ENCODE results near the gene IPCEF1.
A peak's percentile ranks its signal among the peaks of the same experiment; 100 is the strongest.
"Not testable (repeated sequence)": the region's sequence is repeated elsewhere in the genome, so short reads cannot be mapped to it uniquely, and the experiment has no call there.

The IPCEF1 gene

GRCh38 chr6:154371281-154371680 is 14.7 kb upstream of the IPCEF1 start:
- DNase-seq: no peak

- DNase-seq: peak in 1 of 2 donors; percentile 64
Observed at GRCh38 chr6:154370545-154370944, 13.9 kb upstream of the IPCEF1 start.

DNA sequence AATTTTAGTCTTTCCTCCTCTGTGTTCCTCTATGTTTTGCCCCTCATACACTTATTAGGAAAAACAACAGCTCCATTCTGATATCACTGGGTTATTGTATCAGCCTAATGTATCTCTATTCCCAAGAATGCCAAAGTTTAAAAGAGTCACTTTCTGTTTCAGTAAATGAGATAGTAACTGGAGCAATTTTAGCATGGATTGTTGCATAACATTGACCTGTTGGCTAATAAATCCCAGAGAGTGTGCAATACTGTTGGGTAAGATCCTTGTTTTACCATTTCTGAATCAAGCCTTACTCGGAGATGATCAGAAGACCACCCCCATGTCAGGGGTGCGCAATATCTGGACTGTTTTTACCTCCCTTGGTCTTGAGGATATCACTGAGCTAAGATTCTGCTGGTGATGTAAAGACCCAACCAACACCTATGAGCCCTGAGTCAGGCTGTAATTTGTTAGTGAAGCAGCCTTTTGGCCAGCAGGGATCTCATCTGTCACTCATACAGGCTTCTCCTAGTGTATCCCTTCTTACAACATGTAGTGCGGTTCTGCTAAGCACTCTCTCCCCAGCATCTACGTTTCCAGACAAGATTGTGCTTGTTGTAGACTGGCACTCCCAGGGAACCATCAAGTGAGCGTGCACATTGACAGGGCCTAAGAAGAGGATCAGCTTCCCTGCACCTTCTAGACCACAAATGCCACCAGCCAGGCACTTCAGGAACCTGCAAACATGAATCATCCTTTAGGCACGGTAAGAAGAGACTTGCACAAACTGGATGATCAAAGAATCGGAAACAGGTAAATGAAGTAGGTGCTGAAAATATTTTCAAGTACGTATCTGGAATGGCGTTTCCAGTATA is 11.5 kb upstream of the IPCEF1 start:
- no peak for DNase-seq

- DNase-seq: no peak
Observed at GRCh38 chr6:154367336-154367735, 10.7 kb upstream of the IPCEF1 start.

DNA sequence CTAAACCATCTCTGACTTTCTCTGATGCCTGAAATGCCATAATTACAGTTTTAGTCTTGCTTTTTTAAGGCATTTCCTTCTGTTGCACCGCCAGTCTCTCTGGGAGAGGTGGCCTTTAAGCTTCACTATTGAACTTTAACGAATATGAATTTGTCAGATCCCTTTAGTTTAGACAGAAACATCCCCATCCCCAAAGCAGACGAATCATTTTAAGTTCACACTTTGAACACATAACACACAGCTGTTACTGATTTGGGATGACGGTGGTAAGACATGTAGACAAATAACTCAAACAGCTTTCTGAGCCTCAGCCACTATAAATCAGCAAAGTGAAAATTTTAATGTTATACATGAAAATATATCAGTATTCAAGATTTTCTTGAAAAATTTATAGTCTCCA is 7.2 kb upstream of the IPCEF1 start:
- no peak for DNase-seq

DNA sequence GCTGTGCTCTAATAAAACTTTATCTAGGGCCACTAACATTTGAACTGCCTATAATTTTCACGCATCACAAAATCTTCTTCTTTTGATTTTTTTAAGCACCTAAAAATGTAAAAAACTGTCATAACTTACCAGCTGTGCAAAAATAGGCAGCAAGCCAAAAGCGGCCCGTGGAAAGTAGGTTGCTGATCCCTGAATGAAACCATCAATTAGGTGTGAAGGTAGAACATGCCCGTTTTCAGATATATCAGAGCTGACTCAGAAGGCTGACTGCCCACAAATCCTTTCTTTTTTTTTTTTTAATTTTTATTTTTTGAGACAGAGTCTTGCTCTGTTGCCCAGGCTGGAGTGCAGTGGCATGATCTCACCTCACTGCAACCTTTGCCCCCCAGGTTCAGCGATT is 4.9 kb upstream of the IPCEF1 start:
- no peak for DNase-seq

DNA sequence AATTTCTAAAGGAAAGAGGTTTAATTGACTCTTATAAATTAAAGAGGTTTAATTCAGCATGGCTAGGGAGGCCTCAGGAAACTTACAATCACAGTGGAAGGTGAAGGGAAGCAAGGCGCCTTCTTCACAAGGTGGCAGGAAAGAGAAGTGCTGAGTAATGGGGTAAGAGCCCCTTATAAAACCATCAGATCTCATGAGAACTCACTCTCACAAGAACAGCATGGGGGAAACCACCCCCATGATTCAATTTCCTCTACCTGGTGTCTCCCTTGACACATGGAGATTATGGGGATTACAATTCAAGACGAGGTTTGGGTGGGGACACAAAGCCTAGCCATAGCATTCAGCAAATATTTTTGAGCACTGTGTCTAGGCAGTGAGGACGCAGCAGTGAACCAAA is 3.9 kb upstream of the IPCEF1 start:
- DNase-seq: peak in 1 of 2 donors; percentile 32

GRCh38 chr6:154359679-154360078 is 3.1 kb upstream of the IPCEF1 start:
- DNase-seq: no peak

DNA sequence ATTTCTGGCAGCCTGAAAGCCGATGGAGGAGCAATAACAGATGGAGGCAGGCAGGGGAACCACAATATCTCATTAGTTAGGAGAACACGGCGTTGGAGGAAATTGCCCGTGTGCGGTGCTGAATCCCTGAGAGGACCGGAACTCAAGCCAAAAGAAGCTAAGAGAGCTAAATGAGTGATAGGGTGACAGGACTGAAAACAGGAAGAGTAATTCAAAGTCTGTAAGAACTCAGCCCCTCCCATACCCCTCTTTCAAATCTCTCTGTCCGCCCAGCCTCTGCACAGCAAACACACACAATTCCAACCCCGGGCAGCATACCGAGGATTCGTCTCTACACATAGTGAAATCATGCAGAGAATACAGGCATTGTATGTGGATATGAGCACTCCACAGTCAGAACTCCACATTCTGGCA is 2.6 kb upstream of the IPCEF1 start:
- DNase-seq: peak in 1 of 2 donors; percentile 35

DNA sequence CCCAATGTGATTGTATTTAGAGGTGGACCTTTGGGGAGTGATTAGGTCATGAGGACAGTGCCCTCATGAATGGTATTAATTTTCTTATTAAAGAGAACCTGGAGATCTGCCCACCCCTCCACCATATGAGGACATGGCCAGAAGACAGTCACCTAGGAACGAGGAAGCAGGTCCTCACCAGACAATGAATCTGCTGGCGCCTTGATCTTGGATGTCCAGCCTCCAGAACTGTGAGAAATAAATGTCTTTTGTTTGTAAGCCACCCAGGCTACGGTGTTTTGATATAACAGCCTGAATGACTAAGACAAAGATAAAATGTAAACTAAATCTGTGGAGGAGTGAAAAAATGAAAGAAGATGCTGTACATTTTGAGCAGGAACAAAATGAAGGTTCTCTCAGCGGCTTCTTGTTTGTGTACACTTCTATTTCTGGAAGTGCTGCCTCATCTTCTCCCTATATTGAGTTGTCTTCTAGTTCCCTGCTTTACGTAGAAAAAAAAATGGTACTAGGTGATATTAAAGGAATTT is 1.5 kb upstream of the IPCEF1 start:
- no peak for DNase-seq

DNA sequence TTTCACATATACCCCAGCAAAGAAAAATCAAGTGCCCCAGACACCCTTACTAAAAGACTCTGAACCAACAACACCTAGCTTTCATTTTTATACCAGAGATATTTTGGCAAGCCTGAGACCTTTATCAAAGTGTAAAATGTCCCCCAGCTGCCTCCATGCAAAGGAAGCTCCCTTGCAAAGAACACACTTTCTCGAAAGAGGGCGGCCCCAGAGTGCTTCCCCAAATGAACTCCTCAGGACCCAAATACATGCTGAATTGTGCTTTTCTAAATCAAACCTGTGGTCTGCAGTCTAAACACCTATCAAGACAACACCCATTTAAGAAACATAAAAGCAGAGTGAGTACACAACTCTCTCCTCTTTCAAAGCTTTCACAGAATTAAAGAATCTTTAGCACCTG is 490 bp downstream of the IPCEF1 start:
- no peak for DNase-seq

- DNase-seq: no peak
Observed at GRCh38 chr6:154354265-154354777, 2.3 kb downstream of the IPCEF1 start.

- no peak for DNase-seq
Observed at GRCh38 chr6:154353626-154354025, 3.0 kb downstream of the IPCEF1 start.

DNA sequence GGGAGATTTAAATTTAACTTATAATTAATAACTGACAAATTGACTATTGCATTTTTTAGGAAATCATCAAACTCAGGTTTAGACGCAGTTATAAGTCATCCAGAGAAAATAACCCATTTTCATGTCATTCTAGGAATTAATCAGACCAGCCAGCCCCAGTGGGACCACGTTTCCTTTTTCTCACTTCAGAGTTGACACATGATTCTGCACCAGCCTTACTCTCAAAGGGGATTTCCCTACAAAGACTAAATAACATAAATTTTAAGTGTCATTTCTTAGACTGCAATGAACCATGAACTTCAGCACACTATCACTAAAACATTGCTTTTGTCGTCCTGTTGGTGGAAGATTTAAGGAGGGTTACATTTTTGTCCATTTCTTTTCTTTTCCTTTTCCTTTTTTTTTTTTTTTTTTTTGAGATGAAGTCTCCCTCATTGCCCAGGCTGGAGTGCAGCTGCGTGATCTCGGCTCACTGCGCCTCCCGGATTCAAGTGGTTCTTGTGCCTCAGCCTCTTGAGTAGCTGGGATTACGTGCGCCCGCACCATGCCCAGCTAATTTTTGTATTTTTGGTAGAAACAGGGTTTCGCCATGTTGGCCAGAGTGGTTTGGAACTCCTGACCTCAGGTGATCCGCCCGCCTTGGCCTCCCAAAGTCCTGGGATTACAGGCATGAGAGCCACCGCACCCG is 3.6 kb downstream of the IPCEF1 start:
- peak in 1 of 2 donors; percentile 87 for DNase-seq

DNA sequence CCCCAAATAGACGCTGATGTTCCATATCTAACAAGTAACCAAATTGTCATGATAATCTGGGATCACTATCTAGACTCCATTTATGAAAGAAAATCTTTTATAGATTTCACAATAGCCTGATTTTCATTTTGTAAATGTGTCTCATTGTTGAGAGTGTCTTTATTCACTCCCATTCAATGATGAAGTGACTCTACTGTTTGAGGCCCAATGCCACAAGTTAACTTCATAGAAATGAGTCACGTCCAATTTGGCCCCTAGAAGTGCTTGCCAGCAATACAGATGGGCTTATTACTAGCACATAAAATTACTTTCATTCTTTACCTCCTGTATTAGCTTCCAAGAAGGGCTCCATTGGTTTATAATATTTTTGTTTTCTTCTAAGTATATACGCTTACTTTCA is 6.3 kb downstream of the IPCEF1 start:
- DNase-seq: no peak

DNA sequence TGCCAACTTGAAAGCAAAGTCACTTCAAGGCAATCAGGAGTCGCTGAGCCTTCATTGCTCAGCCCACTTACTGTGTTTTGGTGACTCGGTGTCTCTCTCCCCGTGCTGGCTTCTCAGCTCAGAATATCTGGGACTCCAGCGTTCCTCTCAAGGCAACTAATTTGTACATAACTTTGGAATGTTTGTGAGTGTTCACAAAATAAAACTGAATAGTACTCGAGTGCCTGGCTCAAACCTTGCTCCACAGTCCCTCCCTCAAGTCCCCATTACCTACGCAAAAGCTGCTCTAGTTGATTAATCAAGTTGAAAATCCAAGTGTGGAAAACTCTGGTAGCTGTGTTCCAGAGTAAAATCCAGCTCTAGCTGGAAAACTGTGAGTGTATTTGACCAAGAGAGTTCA is 8.6 kb downstream of the IPCEF1 start:
- no peak for DNase-seq

DNA sequence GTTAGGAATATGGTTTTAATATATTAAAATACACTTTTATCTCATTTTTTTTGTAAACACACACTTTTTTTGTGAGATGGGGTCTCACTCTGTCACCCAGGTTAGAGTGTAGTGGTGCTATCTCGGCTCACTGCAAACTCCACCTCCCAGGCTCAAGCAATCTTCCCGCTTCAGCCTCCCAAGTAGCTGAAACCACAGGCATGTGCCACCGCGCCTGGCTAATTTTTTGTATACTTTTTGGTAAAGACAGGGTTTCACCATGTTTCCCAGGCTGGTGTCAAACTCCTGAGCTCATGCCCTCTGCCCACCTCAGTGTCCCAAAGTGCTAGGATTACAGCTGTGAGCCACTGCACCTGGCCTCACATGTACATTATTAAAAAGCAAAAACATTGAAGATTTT is 10.8 kb downstream of the IPCEF1 start:
- DNase-seq: no peak

DNA sequence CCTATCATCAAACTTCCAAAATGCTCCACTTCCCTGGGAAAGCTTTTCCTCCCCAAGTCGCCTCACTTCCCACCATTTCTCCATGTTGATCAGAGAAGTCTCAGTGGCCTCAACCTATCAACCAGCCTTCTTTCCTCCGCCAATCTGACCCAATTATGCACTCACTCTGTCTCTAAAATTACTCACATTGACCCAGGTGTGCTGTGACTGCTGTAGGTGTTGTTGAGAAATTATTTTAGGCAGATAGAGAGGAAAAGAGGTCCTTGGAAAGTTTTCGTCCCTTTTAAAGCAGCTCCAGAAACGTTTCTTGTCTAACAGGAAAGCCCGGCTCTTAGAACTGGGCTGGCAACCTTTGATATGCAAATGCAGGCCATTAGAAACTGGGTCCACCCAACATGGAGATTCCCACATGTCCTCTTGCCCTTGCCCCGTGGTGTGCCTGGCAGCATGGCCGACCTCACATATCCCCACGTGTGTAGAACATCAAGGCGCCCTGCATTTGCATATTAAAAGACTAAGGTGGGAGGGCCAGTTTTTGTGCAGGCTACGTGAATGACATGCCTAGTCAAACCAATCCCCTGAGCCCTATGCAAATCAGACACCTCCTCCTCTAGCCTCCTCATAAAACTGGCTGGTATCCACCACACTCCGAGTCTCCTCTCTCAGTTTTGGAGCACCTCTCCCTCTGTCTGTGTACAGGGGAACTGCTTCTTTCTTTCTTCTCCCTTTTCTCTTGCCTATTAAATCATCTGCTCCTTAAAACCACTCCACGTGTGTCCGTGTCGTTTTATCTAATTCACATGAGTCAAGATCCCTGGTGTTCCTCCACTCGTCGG is 12.9 kb downstream of the IPCEF1 start:
- DNase-seq: no peak

DNA sequence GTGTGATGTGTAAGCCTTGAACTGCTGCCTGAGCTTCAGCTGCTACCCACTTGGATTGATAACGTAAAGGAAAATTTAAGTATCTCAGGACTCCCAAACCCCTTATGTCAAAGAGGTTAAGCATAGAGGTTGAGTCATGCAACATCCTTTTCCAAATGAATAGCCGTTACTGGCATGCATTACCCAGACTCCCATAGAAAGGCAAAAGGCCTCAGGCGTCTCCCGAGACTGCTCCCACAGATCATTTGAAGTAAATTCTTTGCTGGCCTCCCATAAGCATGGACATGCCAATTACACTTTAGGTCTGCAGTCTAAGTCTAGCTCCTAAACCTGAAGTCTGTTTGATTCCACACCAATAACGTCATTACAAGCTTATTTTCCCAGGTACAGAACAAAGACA is 14.7 kb downstream of the IPCEF1 start:
- no peak for DNase-seq

DNA sequence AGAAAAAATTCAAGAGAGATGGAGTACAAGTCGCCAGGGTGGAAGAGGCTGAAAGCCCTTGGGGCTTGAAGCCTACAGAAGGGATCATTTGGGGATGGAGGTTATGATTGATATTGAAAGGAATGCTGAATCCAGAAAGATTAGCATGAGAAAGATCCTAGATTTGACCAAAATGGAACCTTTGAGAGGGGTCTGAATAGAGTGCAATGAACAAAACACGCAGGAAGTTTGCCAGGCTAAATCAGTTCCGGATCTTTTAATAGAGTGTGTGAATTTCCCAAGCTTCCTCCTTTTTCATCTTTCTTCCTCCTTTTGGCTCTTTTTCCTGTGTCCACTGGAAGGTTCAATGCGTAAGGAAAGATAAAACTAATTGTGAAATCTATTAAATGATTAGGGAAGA is 15.3 kb downstream of the IPCEF1 start:
- no peak for DNase-seq

DNA sequence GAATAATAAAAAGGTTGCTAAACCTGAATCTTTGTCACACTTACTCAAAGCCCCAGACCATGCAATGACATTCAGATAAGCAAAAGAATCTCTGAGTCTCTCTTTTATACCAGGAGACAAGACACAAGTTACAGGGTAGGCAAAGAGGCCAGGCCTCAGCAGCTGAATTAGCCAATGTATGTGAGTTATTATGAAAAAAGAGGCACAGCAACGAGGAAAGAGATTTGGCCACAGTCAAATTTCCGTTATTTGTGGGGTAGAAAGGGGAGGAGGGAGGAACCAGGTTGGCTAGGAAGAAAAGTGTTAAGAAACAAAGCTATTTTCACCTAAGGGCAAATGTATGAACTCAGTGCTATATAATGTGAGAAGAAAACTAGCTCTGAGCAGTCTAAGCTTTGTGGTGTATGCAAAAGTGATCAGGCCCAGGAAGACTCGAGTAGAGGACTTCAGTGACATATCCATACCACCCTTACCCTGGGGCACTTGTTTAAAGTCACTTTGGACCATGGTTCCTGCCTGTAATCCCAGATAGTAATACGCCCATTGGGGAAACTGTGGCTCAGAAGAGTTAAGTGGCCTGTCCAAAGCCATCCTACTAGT is 19.1 kb downstream of the IPCEF1 start:
- DNase-seq: no peak

DNA sequence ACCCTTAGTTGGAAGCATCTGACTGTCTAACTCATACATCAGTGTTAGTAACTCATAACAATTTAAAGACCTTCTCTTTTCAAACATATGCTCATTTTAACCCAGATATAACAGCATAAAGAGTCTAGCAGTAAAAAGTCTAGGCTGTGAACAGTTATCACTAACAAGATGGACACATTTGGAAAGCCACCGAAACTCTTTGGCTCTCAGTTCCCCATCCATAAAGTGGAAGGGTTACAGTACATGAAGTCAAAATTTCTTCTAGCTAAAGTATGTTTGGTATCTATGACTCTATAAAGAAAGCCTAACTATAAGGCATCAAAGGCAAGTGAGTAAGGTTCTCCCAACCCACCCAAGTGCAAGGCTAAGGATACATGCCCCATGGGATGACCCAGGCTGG is 22.5 kb downstream of the IPCEF1 start:
- not testable (repeated sequence) for DNase-seq

DNA sequence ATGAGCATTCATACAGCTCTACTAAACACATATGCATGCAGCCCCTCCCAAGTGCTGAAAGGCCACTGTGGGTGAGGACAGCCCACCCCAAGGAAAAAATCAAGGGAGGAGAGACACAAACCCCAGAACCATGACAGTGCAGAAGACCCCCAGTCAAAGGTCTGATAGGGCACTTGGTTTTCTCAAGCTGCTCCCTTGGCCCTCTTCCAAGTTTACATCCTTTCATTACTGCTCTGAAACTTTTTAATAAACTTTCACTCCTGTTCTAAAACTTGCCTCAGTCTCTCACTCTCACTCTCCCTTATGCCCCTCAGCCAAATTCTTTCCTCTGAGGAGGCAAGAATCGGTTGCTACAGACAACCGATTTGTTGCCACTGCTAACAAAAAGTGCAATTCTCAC is 24.9 kb downstream of the IPCEF1 start:
- no peak for DNase-seq

All from bone marrow (tissue), 2 donors.